ENCODE measurements around the gene HSD17B7.

Gene HSD17B7

DNA sequence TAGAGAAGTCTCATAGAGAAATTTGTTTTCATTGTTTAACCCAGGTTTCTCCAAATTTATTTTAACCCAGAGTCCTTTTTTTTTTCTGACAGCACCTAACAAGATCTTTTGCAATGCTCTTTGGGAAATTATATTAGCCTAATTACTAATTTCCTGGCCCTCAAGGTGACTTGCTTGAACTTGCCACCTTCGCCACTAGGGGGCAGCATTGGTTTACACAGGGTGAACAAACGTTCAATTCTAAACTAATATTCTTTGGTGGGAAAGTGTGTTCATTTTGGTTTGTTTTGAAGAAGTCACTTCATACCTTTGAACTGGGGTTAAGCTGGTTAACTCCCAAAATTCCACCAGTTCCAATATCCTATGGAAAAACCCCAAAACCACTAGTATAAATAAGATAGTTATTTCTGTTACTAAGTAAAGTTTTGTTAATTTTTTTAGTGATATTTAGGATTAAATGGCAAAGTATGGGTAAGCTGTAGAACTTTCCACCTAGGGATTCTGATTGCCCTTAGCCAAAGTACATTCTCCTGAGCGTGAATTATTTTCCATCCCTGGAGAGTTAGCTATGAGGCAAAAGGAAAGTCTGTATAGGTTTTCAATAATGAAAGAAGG is 57.4 kb downstream of the HSD17B7 start:
- peak; percentile 97 for FAIRE-seq
- TF ChIP-seq, protein P1, sequence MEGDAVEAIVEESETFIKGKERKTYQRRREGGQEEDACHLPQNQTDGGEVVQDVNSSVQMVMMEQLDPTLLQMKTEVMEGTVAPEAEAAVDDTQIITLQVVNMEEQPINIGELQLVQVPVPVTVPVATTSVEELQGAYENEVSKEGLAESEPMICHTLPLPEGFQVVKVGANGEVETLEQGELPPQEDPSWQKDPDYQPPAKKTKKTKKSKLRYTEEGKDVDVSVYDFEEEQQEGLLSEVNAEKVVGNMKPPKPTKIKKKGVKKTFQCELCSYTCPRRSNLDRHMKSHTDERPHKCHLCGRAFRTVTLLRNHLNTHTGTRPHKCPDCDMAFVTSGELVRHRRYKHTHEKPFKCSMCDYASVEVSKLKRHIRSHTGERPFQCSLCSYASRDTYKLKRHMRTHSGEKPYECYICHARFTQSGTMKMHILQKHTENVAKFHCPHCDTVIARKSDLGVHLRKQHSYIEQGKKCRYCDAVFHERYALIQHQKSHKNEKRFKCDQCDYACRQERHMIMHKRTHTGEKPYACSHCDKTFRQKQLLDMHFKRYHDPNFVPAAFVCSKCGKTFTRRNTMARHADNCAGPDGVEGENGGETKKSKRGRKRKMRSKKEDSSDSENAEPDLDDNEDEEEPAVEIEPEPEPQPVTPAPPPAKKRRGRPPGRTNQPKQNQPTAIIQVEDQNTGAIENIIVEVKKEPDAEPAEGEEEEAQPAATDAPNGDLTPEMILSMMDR (IDR thresholded peaks at IDR 0.05; ENCODE audit: insufficient read depth, missing control alignments): peak; percentile 99
- peak; percentile 37 for DNase-seq (ENCODE audit: insufficient read length, low spot score)

DNA sequence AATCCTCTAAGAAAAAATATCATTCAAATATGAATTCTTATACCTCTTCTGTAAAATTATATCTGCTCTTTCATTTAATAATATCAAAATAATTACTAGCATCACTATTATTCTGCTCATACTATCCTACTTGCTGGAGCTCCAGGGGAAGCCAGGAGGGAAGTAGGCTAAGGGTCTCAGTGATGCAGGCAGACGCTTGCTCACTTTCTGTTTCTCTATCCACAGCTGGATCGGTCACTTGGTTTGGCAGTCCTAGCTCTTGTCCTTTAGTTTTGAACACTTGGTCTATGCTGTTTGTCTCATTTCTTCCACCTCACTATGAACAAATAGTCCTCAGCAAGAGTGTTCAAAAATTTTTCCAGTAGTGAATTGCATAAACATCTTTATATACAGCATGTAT is 59.2 kb downstream of the HSD17B7 start:
- no peak for DNase-seq (ENCODE audit: insufficient read length, low spot score)
- FAIRE-seq: no peak
- TF ChIP-seq, protein P1 (IDR thresholded peaks at IDR 0.05; ENCODE audit: insufficient read depth, missing control alignments): no peak

DNA sequence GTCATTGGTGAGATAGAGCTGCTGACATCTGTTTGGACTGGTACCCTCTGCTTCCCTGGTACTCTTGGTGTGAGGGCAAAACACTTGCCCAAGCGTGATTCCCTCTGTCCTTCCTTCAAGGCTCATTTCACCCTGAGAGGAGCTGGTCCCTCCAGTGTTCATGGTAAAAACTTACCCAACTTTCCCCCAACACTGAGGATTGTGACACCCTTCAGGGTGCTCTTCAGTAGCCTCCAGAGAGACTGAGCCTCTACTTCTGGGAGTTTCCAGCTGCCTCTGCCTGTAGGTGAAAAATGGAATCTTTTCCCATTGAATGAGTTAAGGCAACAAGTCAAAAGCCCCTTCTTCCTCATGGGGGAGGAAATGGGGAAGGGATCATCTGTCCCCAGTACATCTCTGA is 60.8 kb downstream of the HSD17B7 start:
- DNase-seq (ENCODE audit: insufficient read length, low spot score): no peak
- TF ChIP-seq, protein P1 (IDR thresholded peaks at IDR 0.05; ENCODE audit: insufficient read depth, missing control alignments): no peak
- FAIRE-seq: no peak

DNA sequence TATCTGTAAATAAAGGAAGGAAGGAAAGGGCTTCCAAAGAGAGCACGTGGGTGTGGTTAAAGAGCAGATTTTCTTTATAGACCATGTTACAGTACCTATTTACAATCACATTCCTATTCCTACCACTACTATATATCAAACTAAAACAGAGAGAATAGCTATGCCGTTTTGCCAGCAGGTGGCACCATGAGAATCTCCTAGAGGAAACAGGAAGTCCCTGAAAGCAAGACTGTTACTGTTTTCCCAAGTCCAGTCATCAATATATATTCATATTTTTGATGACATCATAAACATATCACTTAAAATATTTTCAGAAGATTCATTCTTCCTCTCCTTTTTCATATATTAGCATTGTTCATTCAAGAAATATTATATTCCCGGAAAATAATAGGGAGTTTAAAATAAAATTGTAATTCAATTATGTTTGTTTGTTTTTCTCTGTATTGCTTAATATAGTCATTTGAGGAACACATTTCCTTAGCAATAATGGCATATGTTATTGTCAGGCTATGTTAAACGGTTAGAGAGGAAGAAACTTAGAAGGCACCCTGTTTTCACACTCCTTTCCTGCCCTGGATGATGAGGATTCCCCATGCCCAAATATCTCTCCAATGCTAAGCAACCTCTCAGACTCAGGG is 63.9 kb downstream of the HSD17B7 start:
- TF ChIP-seq, protein P1 (IDR thresholded peaks at IDR 0.05; ENCODE audit: insufficient read depth, missing control alignments): peak; percentile 96
- FAIRE-seq: peak; percentile 94
- peak; percentile 48 for DNase-seq (ENCODE audit: insufficient read length, low spot score)

DNA sequence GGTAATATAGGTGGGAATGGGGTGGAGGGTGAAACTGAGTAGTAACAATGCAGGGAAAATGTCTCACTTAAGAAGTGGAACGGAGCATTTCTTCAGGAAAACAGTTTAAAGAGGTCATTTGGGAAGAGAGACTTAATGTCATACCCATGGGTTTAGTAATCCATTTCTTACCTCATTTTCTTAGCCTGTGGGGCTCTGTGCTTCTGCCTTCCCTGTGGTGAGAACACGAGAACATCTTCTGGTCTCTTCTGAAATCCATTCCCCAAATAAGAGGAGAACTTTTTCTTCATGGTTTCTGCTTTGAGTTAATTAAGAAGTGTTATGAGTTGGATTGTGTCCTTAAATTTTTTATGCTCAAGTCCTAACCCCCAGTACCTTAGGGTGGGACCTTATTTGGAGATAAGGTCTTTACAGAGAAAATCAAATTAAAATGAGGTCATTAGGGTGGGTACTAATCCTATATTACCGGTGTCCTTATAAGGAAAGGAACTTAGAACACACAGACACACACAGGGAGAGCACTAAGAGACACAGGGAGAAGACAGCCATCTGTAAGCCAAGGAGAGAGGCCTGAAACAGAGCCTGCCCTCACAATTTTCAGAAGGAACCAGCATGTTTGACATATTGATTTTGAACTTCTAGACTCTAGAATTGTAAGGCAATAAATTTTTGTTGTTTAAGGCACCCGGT is 65.1 kb downstream of the HSD17B7 start:
- FAIRE-seq: no peak
- DNase-seq (ENCODE audit: insufficient read length, low spot score): no peak
- TF ChIP-seq, protein P1 (IDR thresholded peaks at IDR 0.05; ENCODE audit: insufficient read depth, missing control alignments): no peak

DNA sequence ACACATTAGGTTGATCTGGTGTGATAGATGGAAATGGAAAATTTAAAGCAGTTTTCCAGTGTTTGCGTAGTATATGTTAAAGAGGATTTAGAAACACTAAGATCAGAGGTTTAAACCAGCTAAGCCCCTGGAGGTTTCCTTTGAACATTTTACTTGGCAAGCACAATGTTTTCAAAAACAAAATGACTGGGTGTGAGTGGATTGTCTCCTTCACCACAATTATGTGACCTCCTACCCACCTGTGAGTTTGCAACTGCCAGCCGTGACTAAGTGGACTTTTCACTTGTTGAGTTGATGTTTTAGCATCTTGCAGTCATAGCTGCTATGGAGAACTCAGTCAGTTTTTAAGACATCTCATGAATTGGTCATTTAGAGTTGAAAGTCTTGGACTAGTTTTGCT is 65.8 kb downstream of the HSD17B7 start:
- FAIRE-seq (peak; percentile 66), DNase-seq (ENCODE audit: insufficient read length, low spot score) (no peak)

More for the DNA sequence above, 65.8 kb downstream of the HSD17B7 start:
- TF ChIP-seq, protein P1 (IDR thresholded peaks at IDR 0.05; ENCODE audit: insufficient read depth, missing control alignments): no peak
